ENCODE measurements around the gene FANCM.

DNA sequence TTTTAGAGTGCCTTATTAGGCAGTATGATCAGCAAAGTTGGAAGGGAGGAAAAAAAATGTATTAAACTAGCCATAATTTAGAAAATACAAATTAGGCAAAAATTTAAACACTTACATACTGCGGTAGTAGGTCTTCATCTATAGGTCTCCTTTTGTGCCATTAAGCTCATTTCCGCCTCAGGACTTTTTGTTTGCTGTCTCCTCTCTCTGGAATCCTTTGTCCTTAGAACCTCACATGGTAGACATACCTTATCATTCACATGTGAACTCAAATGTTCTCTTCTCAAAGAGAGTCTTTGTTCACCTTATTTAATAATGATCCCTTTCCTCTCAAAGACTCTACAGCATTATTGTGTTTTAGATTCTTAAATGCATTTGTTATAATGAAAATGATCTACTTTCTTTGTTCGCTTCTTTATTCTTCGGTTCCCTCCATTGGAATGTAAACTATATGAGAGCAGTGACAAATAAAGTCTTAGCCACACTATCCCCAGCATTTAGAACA is 14.7 kb downstream of the FANCM start:
- TF ChIP-seq, protein P1, sequence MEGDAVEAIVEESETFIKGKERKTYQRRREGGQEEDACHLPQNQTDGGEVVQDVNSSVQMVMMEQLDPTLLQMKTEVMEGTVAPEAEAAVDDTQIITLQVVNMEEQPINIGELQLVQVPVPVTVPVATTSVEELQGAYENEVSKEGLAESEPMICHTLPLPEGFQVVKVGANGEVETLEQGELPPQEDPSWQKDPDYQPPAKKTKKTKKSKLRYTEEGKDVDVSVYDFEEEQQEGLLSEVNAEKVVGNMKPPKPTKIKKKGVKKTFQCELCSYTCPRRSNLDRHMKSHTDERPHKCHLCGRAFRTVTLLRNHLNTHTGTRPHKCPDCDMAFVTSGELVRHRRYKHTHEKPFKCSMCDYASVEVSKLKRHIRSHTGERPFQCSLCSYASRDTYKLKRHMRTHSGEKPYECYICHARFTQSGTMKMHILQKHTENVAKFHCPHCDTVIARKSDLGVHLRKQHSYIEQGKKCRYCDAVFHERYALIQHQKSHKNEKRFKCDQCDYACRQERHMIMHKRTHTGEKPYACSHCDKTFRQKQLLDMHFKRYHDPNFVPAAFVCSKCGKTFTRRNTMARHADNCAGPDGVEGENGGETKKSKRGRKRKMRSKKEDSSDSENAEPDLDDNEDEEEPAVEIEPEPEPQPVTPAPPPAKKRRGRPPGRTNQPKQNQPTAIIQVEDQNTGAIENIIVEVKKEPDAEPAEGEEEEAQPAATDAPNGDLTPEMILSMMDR (IDR thresholded peaks at IDR 0.05): no peak
- TF ChIP-seq POLR2AphosphoS5 (IDR thresholded peaks at IDR 0.05) (no peak), POLR2A (IDR thresholded peaks at IDR 0.05) (no peak), EP300 (IDR thresholded peaks at IDR 0.05) (no peak)
